ENCODE data around the gene CASTOR1.

DNA sequence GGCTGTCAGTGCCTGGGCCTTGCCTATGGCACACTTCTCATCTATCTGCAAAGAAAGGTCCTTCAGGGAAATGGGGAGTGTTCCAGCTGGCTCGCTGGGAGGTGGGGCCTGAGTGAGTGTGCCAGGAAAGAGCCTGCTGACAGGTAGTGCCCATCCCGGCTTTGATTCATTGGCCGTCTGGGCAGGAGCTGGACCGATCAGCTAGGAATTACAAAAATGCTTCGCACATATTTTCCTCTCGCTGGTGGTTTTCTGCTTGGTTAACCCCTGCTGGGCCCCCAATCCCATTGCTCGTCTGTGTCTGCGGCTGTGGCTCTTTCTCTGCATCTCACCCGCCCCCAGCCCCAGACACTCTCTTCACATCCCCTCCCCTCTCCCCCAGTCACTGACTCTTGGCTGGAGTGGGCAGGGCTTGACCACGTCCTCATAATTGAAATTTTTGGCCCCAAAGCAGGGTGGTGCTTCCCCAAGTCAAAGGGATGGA, 53.6 kb downstream of the CASTOR1 start:
- TF ChIP-seq, protein P1, sequence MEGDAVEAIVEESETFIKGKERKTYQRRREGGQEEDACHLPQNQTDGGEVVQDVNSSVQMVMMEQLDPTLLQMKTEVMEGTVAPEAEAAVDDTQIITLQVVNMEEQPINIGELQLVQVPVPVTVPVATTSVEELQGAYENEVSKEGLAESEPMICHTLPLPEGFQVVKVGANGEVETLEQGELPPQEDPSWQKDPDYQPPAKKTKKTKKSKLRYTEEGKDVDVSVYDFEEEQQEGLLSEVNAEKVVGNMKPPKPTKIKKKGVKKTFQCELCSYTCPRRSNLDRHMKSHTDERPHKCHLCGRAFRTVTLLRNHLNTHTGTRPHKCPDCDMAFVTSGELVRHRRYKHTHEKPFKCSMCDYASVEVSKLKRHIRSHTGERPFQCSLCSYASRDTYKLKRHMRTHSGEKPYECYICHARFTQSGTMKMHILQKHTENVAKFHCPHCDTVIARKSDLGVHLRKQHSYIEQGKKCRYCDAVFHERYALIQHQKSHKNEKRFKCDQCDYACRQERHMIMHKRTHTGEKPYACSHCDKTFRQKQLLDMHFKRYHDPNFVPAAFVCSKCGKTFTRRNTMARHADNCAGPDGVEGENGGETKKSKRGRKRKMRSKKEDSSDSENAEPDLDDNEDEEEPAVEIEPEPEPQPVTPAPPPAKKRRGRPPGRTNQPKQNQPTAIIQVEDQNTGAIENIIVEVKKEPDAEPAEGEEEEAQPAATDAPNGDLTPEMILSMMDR (IDR thresholded peaks at IDR 0.05): no peak
- TF ChIP-seq POLR2A (IDR thresholded peaks at IDR 0.05): no peak

Data from thyroid gland (tissue), 4 donors.